ENCODE measurements around the gene METTL23. TPM values are rescaled to one million over a fixed set of nuclear protein-coding genes. Genes with fewer than 3 reads are reported as not detected.
A peak's percentile ranks its signal among the peaks of the same experiment; 100 is the strongest.
"Not testable (repeated sequence)": the region's sequence is repeated elsewhere in the genome, so short reads cannot be mapped to it uniquely, and the experiment has no call there.

METTL23 gene
- total RNA-seq, 4 donors from 2014 or later, result 19.2 to 52.6 (median 25.1) TPM

- TF ChIP-seq EP300 (IDR thresholded peaks at IDR 0.05) (no peak), POLR2AphosphoS5 (IDR thresholded peaks at IDR 0.05) (no peak), CTCF (IDR thresholded peaks at IDR 0.05) (no peak), POLR2A (IDR thresholded peaks at IDR 0.05) (no peak)
- H3K9me3 ChIP-seq, result no peaks in the 10 kb centered on the region
- no peak overlapping the region for H3K27ac ChIP-seq
- H3K4me1 ChIP-seq, result peaks cover 2 to 56% (median 24%) of the 10 kb centered on the region in 3 donors
- WGBS, 2 donors (ENCODE audit: low coverage in 1 of 2), result 70 to 77% methylated on average over 5 of the region's 8 CpGs
- H3K4me3 ChIP-seq, result no peak overlapping the region
- H3K27me3 ChIP-seq, result no peaks in the 10 kb centered on the region
- ATAC-seq, result no peak
- H3K36me3 ChIP-seq, result peaks cover 0 to 76% of the 10 kb centered on the region in 2 donors
Measured at GRCh38 chr17:76722279-76722678, 4.4 kb upstream of the METTL23 start.

- not testable (repeated sequence) for ATAC-seq, H3K27ac ChIP-seq, H3K27me3 ChIP-seq, H3K4me3 ChIP-seq, H3K9me3 ChIP-seq
- WGBS, 2 donors (ENCODE audit: low coverage in 1 of 2), result 93 to 97% methylated on average over 5 to 8 of the region's 8 CpGs
- peaks cover 0 to 69% of the 10 kb centered on the region in 2 donors for H3K36me3 ChIP-seq
- H3K4me1 ChIP-seq, result peaks cover 2 to 60% (median 31%) of the 10 kb centered on the region in 3 donors
Measured at GRCh38 chr17:76722977-76723376, 3.7 kb upstream of the METTL23 start.

- no peak for ATAC-seq
- H3K4me3 ChIP-seq, result peak overlapping the region in 1 of 2 donors; percentile 77
Measured at GRCh38 chr17:76723812-76724211, 2.8 kb upstream of the METTL23 start.

GRCh38 chr17:76725580-76726230 is 934 bp upstream of the METTL23 start:
- TF ChIP-seq EP300 (IDR thresholded peaks at IDR 0.05) (no peak), CTCF (IDR thresholded peaks at IDR 0.05) (peak in 2 of 4 experiments; percentile 10 to 13), POLR2AphosphoS5 (IDR thresholded peaks at IDR 0.05) (peak; percentile 51), POLR2A (IDR thresholded peaks at IDR 0.05) (peak in 1 of 2 donors; percentile 16)

More at GRCh38 chr17:76723812-76724211, 2.8 kb upstream of the METTL23 start:
- peak overlapping the region in 3 of 4 donors; percentile 44 to 100 (median 100) for H3K27ac ChIP-seq
- WGBS, 2 donors (ENCODE audit: low coverage in 1 of 2), result 97% methylated on average over 3 of the region's 9 CpGs; no CpG with 5 or more reads in 1 of the 2 donors
- TF ChIP-seq EP300 (IDR thresholded peaks at IDR 0.05), result no peak
- TF ChIP-seq POLR2A (IDR thresholded peaks at IDR 0.05), result no peak
- no peak for TF ChIP-seq POLR2AphosphoS5 (IDR thresholded peaks at IDR 0.05)
- no peak for TF ChIP-seq CTCF (IDR thresholded peaks at IDR 0.05)
- H3K4me1 ChIP-seq, result peaks cover 2 to 68% (median 31%) of the 10 kb centered on the region in 3 donors
- H3K27me3 ChIP-seq, result no peaks in the 10 kb centered on the region
- peaks cover 0 to 61% of the 10 kb centered on the region in 2 donors for H3K36me3 ChIP-seq
- no peaks in the 10 kb centered on the region for H3K9me3 ChIP-seq

GRCh38 chr17:76726231-76726775 is 336 bp upstream of the METTL23 start, which contains the start of gene JMJD6:
Gene JMJD6, minus strand, starts transcription at chr17:76726606. Its CDS starts 131 bp downstream, at chr17:76726475.
- peak; percentile 98 for ATAC-seq
- Histone ChIP-seq H3K27ac (peak within 1 kb of the TSS; percentile 96 to 100 (median 100)), H3K4me3 (peak within 1 kb of the TSS; percentile 77 to 97), H3K4me1 (peaks cover 2 to 84% (median 31%) of the 10 kb centered on the region in 3 donors), H3K27me3 (no peaks in the 10 kb centered on the region), H3K36me3 (peaks cover 0 to 51% of the 10 kb centered on the region in 2 donors), H3K9me3 (no peaks in the 10 kb centered on the region)
- TF ChIP-seq POLR2AphosphoS5 (IDR thresholded peaks at IDR 0.05) (peak; percentile 98), POLR2A (IDR thresholded peaks at IDR 0.05) (peak; percentile 97), EP300 (IDR thresholded peaks at IDR 0.05) (no peak), CTCF (IDR thresholded peaks at IDR 0.05) (no peak)
- 1% methylated on average over 22 of the region's 60 CpGs; no CpG with 5 or more reads in 1 of the 2 donors for WGBS, 2 donors (ENCODE audit: low coverage in 1 of 2)

More at GRCh38 chr17:76725580-76726230, 934 bp upstream of the METTL23 start:
- Histone ChIP-seq H3K9me3 (no peaks in the 10 kb centered on the region), H3K27ac (peak overlapping the region; percentile 96 to 100 (median 100)), H3K27me3 (no peaks in the 10 kb centered on the region), H3K36me3 (peaks cover 0 to 51% of the 10 kb centered on the region in 2 donors), H3K4me3 (peak overlapping the region; percentile 77 to 97), H3K4me1 (peaks cover 2 to 85% (median 31%) of the 10 kb centered on the region in 3 donors)
- whole genome bisulfite sequencing, 2 donors (ENCODE audit: low coverage in 1 of 2), result 6 to 13% methylated on average over 9 to 22 of the region's 38 CpGs
- peak; percentile 35 for ATAC-seq
